SH-SY5Y (cell line): Measurements from ENCODE around the gene STX5.

Source experiments
- GATA2 ChIP-seq: IDR thresholded peaks from 2 replicates; pipeline ENCODE4 v1.6.1; 2011; ENCODE audit warnings: mild to moderate bottlenecking, low read depth, low read length
- GATA3 ChIP-seq: IDR thresholded peaks from 2 replicates; pipeline ENCODE4 v1.6.1; 2011; ENCODE audit warnings: low read depth, mild to moderate bottlenecking, low read length, moderate library complexity

- TF ChIP-seq GATA2: no peak
- no peak for TF ChIP-seq GATA3
Observed at GRCh38 chr11:62842171-62842741, 10.4 kb upstream of the STX5 start.
